Subcutaneous abdominal adipose tissue (tissue), 5 donors: ENCODE data around the gene NTRK3.

Experiments
- H3K27ac ChIP-seq: one replicate; pipeline ENCODE4 v1.7.0; 2013; ENCODE audit warnings: low read depth, mild to moderate bottlenecking, inconsistent platforms, low read length, moderate library complexity
- H3K27me3 ChIP-seq, 5 donors: one replicate each; pipeline ENCODE4 v1.7.0; 2013; ENCODE audit warnings: low read length in 5 of 5, inconsistent platforms in 1 of 5; ENCODE audit not compliant: control insufficient read depth in 5 of 5, insufficient read depth in 4 of 5
- H3K36me3 ChIP-seq, 5 donors: one replicate each; pipeline ENCODE4 v1.7.0; 2013; ENCODE audit warnings: low read length in 5 of 5; ENCODE audit not compliant: control insufficient read depth in 5 of 5, insufficient read depth in 5 of 5
- H3K4me1 ChIP-seq, 5 donors: one replicate each; pipeline ENCODE4 v1.7.0; 2013; ENCODE audit warnings: low read length in 5 of 5, mild to moderate bottlenecking in 3 of 5, moderate library complexity in 1 of 5; ENCODE audit not compliant: control insufficient read depth in 5 of 5, insufficient read depth in 5 of 5
- H3K4me3 ChIP-seq, 5 donors: one replicate each; pipeline ENCODE4 v1.7.0; 2013; ENCODE audit warnings: low read length in 5 of 5, low read depth in 1 of 5
- H3K9ac ChIP-seq, 5 donors: one replicate each; pipeline ENCODE4 v1.7.0; 2013; ENCODE audit warnings: low read length in 5 of 5, mild to moderate bottlenecking in 4 of 5, moderate library complexity in 3 of 5
- H3K9me3 ChIP-seq, 5 donors: one replicate each; pipeline ENCODE4 v1.7.0; 2013; ENCODE audit warnings: low read length in 5 of 5; ENCODE audit not compliant: control insufficient read depth in 5 of 5
- donor health status: healthy.
- donor health status: healthy.
- donor health status: healthy.
- donor health status: healthy.
- donor health status: healthy.

Gene NTRK3

GRCh38 chr15:87916208-87916607, 340.3 kb downstream of the NTRK3 start:
- Histone ChIP-seq H3K36me3 (no peaks in the 10 kb centered on the region), H3K4me1 (no peaks in the 10 kb centered on the region), H3K4me3 (no peak overlapping the region), H3K9me3 (peaks cover 0 to 2% (median 0%) of the 10 kb centered on the region in 5 donors), H3K9ac (no peak overlapping the region), H3K27ac (no peak overlapping the region), H3K27me3 (no peaks in the 10 kb centered on the region)

GRCh38 chr15:87910301-87910700, 346.2 kb downstream of the NTRK3 start:
- Histone ChIP-seq H3K9ac (no peak overlapping the region), H3K36me3 (no peaks in the 10 kb centered on the region)

GRCh38 chr15:87907676-87908446, 348.7 kb downstream of the NTRK3 start:
- H3K9me3 ChIP-seq, result no peaks in the 10 kb centered on the region
- no peak overlapping the region for H3K4me3 ChIP-seq
- no peak overlapping the region for H3K9ac ChIP-seq
- H3K4me1 ChIP-seq, result no peaks in the 10 kb centered on the region
- H3K27me3 ChIP-seq, result peaks cover 0 to 7% (median 0%) of the 10 kb centered on the region in 5 donors
- no peaks in the 10 kb centered on the region for H3K36me3 ChIP-seq
- no peak overlapping the region for H3K27ac ChIP-seq

More at GRCh38 chr15:87910301-87910700, 346.2 kb downstream of the NTRK3 start:
- no peak overlapping the region for H3K27ac ChIP-seq
- H3K27me3 ChIP-seq, result peaks cover 0 to 7% (median 0%) of the 10 kb centered on the region in 5 donors
- no peaks in the 10 kb centered on the region for H3K9me3 ChIP-seq
- no peak overlapping the region for H3K4me3 ChIP-seq
- H3K4me1 ChIP-seq, result no peaks in the 10 kb centered on the region

- no peaks in the 10 kb centered on the region for H3K9me3 ChIP-seq
- H3K4me1 ChIP-seq, result no peaks in the 10 kb centered on the region
- H3K36me3 ChIP-seq, result no peaks in the 10 kb centered on the region
- no peak overlapping the region for H3K27ac ChIP-seq
- H3K9ac ChIP-seq, result no peak overlapping the region
- no peak overlapping the region for H3K4me3 ChIP-seq
- H3K27me3 ChIP-seq, result peaks cover 0 to 7% (median 0%) of the 10 kb centered on the region in 5 donors
These were observed 350.1 kb downstream of the NTRK3 start for GRCh38 chr15:87906444-87906843.

- peaks cover 0 to 2% (median 0%) of the 10 kb centered on the region in 5 donors for H3K4me1 ChIP-seq
- no peaks in the 10 kb centered on the region for H3K9me3 ChIP-seq
- no peaks in the 10 kb centered on the region for H3K36me3 ChIP-seq
- no peak overlapping the region for H3K4me3 ChIP-seq
- no peak overlapping the region for H3K9ac ChIP-seq
- no peak overlapping the region for H3K27ac ChIP-seq
- H3K27me3 ChIP-seq, result peaks cover 0 to 3% (median 0%) of the 10 kb centered on the region in 5 donors
These were observed 353.6 kb downstream of the NTRK3 start for GRCh38 chr15:87902772-87903426.

GRCh38 chr15:87901926-87902690, 354.4 kb downstream of the NTRK3 start:
- H3K4me3 ChIP-seq, result no peak overlapping the region

GRCh38 chr15:87901008-87901407, 355.5 kb downstream of the NTRK3 start:
- no peaks in the 10 kb centered on the region for H3K9me3 ChIP-seq
- H3K36me3 ChIP-seq, result no peaks in the 10 kb centered on the region
- H3K9ac ChIP-seq, result no peak overlapping the region
- H3K27ac ChIP-seq, result no peak overlapping the region
- H3K4me1 ChIP-seq, result peaks cover 0 to 2% (median 0%) of the 10 kb centered on the region in 5 donors
- no peaks in the 10 kb centered on the region for H3K27me3 ChIP-seq
- H3K4me3 ChIP-seq, result no peak overlapping the region

More at GRCh38 chr15:87901926-87902690, 354.4 kb downstream of the NTRK3 start:
- peaks cover 0 to 2% (median 0%) of the 10 kb centered on the region in 5 donors for H3K4me1 ChIP-seq
- H3K9ac ChIP-seq, result no peak overlapping the region
- H3K36me3 ChIP-seq, result no peaks in the 10 kb centered on the region
- H3K9me3 ChIP-seq, result no peaks in the 10 kb centered on the region
- no peaks in the 10 kb centered on the region for H3K27me3 ChIP-seq
- no peak overlapping the region for H3K27ac ChIP-seq

- Histone ChIP-seq H3K9ac (no peak overlapping the region), H3K36me3 (no peaks in the 10 kb centered on the region), H3K9me3 (no peaks in the 10 kb centered on the region), H3K27me3 (no peaks in the 10 kb centered on the region), H3K27ac (no peak overlapping the region), H3K4me1 (peaks cover 0 to 2% (median 0%) of the 10 kb centered on the region in 5 donors), H3K4me3 (no peak overlapping the region)
These were observed 359.6 kb downstream of the NTRK3 start for GRCh38 chr15:87896936-87897335.

GRCh38 chr15:87887177-87887576, 369.4 kb downstream of the NTRK3 start:
- Histone ChIP-seq H3K4me3 (no peak overlapping the region), H3K36me3 (no peaks in the 10 kb centered on the region), H3K27ac (no peak overlapping the region), H3K4me1 (no peaks in the 10 kb centered on the region), H3K9ac (no peak overlapping the region), H3K9me3 (peaks cover 0 to 6% (median 0%) of the 10 kb centered on the region in 5 donors), H3K27me3 (no peaks in the 10 kb centered on the region)
